Psoas muscle (tissue), 8 donors: ENCODE data around the gene SIK3. TPM values are rescaled to one million over a fixed set of nuclear protein-coding genes. Genes with fewer than 3 reads are reported as not detected.

ENCODE experiments used
- ATAC-seq, 4 donors: fragments of 200-7000 bp; cut with Tn5 transposase; one replicate each; pipeline ENCODE4 v1.9.1; 2020; ENCODE audit warnings: moderate library complexity in 3 of 4, mild to moderate bottlenecking in 2 of 4
- DNase-seq, 2 donors: peaks; one replicate each; pipeline ENCODE4 v3.0.0-alpha.2; 2020
- H3K27ac ChIP-seq: fragments of 200-600 bp; one replicate; pipeline ENCODE4 v1.8.0; 2022
- H3K27me3 ChIP-seq, 3 donors: fragments of 200-600 bp in 1 of 3; one replicate each; pipeline versions ENCODE4 v1.6.1 to v1.8.0; 2013 to 2022; ENCODE audit warnings: low read length in 2 of 3, mild to moderate bottlenecking in 2 of 3, moderate library complexity in 1 of 3; ENCODE audit not compliant: insufficient read depth in 3 of 3
- H3K36me3 ChIP-seq, 2 donors: fragments of 200-600 bp in 1 of 2; one replicate each; pipeline versions ENCODE4 v1.6.1 to v1.8.0; 2013 to 2022; ENCODE audit warnings: low read depth in 1 of 2, mild to moderate bottlenecking in 1 of 2, moderate library complexity in 1 of 2; ENCODE audit not compliant: insufficient read depth in 1 of 2
- H3K4me1 ChIP-seq: fragments of 200-600 bp; one replicate; pipeline ENCODE4 v1.8.0; 2022
- H3K4me3 ChIP-seq: fragments of 200-600 bp; one replicate; pipeline ENCODE4 v1.8.0; 2022; ENCODE audit warnings: mild to moderate bottlenecking
- H3K9me3 ChIP-seq: fragments of 200-600 bp; one replicate; pipeline ENCODE4 v1.8.0; 2022
- CTCF ChIP-seq: fragments of 200-600 bp; IDR thresholded peaks from one replicate; pipeline ENCODE4 v1.8.0; 2022; ENCODE audit warnings: antibody characterized with exemption
- WGBS, 3 donors: extraction: QIAGEN DNeasy Blood & Tissue Kit; methylation state at CpG; one replicate each; pipeline versions ENCODE4 v1.1.6 to v1.1.7; 2013; 5-methylcytosine and 5-hydroxymethylcytosine counted together
- intact Hi-C, 2 donors: fragments of 100-400 bp; cut with DNase I; formaldehyde crosslinking; loops; one replicate each; pipeline versions ENCODE4 v1.11.0 to v1.14.2; 2022
- polyA plus RNA-seq, 3 donors: library from polyadenylated mRNA; stranded (reverse); fragments of 200-250 nt; gene quantifications; one replicate each; pipeline ENCODE4 v1.2.3, GENCODE V29; 2013
- total RNA-seq, 4 donors: library from RNA; stranded (reverse); fragmentation: NEBNext Ultra II Directional in 2 of 4; extraction: Animal tissue kit (Norgen Biotek cat#: 25700) in 2 of 4; gene quantifications; one replicate each; pipeline versions ENCODE4 v1.2.1 to v1.2.4, GENCODE V29; 2021 to 2023
- donor health status: healthy with polysubstance abuse.
- donor health status: DM: no; HTN: no; CAD: no; lungs with moderate emphysema.
- donor health status: Bipolar disorder and iron deficiency.
- donor health status: healthy.
- donor health status: DM: yes; HTN: yes; CAD: no.
- donor health status: DM: no; HTN: no; CAD: no.
- donor health status: DM: no; HTN: no; CAD: no.
- donor health status: DM: yes; HTN: yes; CAD: no.

Gene SIK3
- total and polyA plus RNA-seq, 7 donors = 16.3 to 47.4 (median 39.8) TPM

GRCh38 chr11:116870054-116870453, 228.2 kb downstream of the SIK3 start:
- intact Hi-C loops = no loop called here
- Histone ChIP-seq H3K4me1 (peaks cover 27% of the 10 kb centered on the region), H3K27ac (no peak overlapping the region)

GRCh38 chr11:116869610-116870009, 228.6 kb downstream of the SIK3 start:
- peaks cover 9 to 93% of the 10 kb centered on the region in 2 donors for H3K36me3 ChIP-seq
- ATAC-seq (no peak), DNase-seq (no peak)
- H3K4me3 ChIP-seq = no peak overlapping the region
- H3K9me3 ChIP-seq = no peaks in the 10 kb centered on the region
- 86 to 92% (median 86%) methylated on average over 4 of the region's 4 CpGs for WGBS, 3 donors
- H3K27ac ChIP-seq = no peak overlapping the region
- TF ChIP-seq CTCF = no peak
- peaks cover 32% of the 10 kb centered on the region for H3K4me1 ChIP-seq
- no peaks in the 10 kb centered on the region for H3K27me3 ChIP-seq
- intact Hi-C loops = loop anchor here in 1 of 2 donors (5.0 kb wide), 1 partner anchor 358 kb away; no protein-coding TSS in a partner anchor

More at GRCh38 chr11:116870054-116870453, 228.2 kb downstream of the SIK3 start:
- WGBS, 3 donors = 81 to 85% (median 81%) methylated on average over 3 of the region's 3 CpGs
- TF ChIP-seq CTCF = no peak
- H3K4me3 ChIP-seq = no peak overlapping the region
- H3K36me3 ChIP-seq = peaks cover 9 to 96% of the 10 kb centered on the region in 2 donors
- ATAC-seq (no peak), DNase-seq (no peak)
- no peaks in the 10 kb centered on the region for H3K27me3 ChIP-seq
- H3K9me3 ChIP-seq = no peaks in the 10 kb centered on the region

- peak overlapping the region; percentile 53 for H3K27ac ChIP-seq
- ATAC-seq (peak in 3 of 4 donors; percentile 53 to 83 (median 70)), DNase-seq (no peak)
- 25 to 49% (median 27%) methylated on average over 3 of the region's 3 CpGs for WGBS, 3 donors
- H3K4me1 ChIP-seq = peaks cover 29% of the 10 kb centered on the region
- no peaks in the 10 kb centered on the region for H3K27me3 ChIP-seq
- no peak overlapping the region for H3K4me3 ChIP-seq
- H3K9me3 ChIP-seq = no peaks in the 10 kb centered on the region
- intact Hi-C loops = loop anchor here in 1 of 2 donors (5.0 kb wide), 1 partner anchor 359 kb away; no protein-coding TSS in a partner anchor
- peaks cover 9 to 93% of the 10 kb centered on the region in 2 donors for H3K36me3 ChIP-seq
- TF ChIP-seq CTCF = no peak
These were observed 230.2 kb downstream of the SIK3 start for GRCh38 chr11:116868066-116868465.

GRCh38 chr11:116867619-116868018, 230.6 kb downstream of the SIK3 start:
- DNase-seq = no peak

More at GRCh38 chr11:116867619-116868018, 230.6 kb downstream of the SIK3 start:
- no peaks in the 10 kb centered on the region for H3K9me3 ChIP-seq
- peaks cover 9 to 93% of the 10 kb centered on the region in 2 donors for H3K36me3 ChIP-seq
- ATAC-seq = peak; percentile 79 to 88 (median 82)
- no peak for TF ChIP-seq CTCF
- H3K4me3 ChIP-seq = no peak overlapping the region
- H3K27ac ChIP-seq = peak overlapping the region; percentile 53
- intact Hi-C loops = loop anchor here in 1 of 2 donors (5.0 kb wide), 1 partner anchor 360 kb away; no protein-coding TSS in a partner anchor
- 51 to 56% (median 55%) methylated on average over 11 of the region's 11 CpGs for WGBS, 3 donors
- peaks cover 29% of the 10 kb centered on the region for H3K4me1 ChIP-seq
- no peaks in the 10 kb centered on the region for H3K27me3 ChIP-seq
